ENCODE measurements around the gene TFF1.

The TFF1 gene

DNA sequence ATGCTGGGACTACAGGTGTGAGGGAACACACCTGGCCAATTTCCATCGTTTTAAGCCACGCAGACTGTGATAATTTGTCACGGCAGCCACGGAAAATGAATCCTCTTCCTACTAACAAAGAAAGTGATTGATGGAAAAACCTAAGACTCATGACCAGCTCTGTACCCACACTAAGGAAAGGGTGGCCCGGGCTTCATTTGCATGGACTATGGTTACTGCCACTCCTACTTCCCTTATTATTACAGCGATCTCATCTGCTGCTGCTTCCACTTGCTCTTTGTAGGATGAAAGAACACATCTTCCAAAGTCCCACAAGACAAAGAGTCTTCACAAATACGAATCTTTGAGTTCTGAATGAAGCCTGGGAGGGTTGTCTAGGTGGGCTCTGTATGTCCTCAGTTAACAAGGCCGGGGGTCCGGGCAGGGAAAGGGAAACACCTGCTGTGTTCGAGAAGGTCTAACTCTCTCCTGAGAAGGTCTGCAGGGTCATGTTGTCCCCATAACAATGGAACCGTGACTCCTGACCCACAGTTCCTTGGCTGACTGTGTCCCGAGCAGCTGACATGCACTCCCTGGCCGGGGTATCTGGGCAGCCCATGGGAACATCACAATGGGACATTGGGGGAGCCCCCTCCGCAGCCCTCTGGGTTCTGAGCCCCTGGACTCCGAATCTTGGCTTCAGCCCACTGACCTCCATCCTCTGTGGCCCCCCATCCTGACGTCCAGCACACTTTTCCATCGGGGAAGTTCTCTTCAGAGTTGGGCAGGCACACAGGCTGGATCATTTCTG lies 13.3 kb upstream of the TFF1 start:
- TF ChIP-seq, protein P1, sequence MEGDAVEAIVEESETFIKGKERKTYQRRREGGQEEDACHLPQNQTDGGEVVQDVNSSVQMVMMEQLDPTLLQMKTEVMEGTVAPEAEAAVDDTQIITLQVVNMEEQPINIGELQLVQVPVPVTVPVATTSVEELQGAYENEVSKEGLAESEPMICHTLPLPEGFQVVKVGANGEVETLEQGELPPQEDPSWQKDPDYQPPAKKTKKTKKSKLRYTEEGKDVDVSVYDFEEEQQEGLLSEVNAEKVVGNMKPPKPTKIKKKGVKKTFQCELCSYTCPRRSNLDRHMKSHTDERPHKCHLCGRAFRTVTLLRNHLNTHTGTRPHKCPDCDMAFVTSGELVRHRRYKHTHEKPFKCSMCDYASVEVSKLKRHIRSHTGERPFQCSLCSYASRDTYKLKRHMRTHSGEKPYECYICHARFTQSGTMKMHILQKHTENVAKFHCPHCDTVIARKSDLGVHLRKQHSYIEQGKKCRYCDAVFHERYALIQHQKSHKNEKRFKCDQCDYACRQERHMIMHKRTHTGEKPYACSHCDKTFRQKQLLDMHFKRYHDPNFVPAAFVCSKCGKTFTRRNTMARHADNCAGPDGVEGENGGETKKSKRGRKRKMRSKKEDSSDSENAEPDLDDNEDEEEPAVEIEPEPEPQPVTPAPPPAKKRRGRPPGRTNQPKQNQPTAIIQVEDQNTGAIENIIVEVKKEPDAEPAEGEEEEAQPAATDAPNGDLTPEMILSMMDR (IDR thresholded peaks at IDR 0.05; ENCODE audit: low read depth, low read length) = no peak
- TF ChIP-seq EZH2phosphoT487 (IDR thresholded peaks at IDR 0.05; ENCODE audit: low read depth) = no peak

DNA sequence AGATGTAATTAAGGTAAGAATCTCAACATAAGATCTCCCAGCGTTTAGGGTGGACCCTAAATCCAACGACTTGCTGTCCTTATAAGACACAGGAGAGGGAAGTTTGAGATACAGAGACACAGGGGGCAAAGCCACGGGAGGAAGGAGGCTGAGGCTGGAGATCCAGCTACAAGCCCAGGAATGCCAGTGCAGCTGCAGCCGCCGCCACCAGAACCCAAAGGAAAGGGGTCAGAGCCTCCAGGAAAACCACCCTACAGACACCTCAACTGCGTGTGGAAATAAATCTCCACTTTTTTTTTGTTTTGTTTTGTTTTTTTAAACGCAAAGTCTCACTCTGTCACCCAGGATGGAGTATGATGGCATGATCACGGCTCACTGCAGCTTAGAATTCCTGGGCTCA lies 12.1 kb upstream of the TFF1 start:
- no peak overlapping the region for H3K27ac ChIP-seq (ENCODE audit: low read length)
- H2AFZ ChIP-seq (ENCODE audit: low read depth, low read length) = no peak overlapping the region
- H3K4me1 ChIP-seq (ENCODE audit: low read length) = no peaks in the 10 kb centered on the region
- H3K27me3 ChIP-seq (ENCODE audit: low read depth, low read length) = no peaks in the 10 kb centered on the region
- no peak overlapping the region for H3K9ac ChIP-seq (ENCODE audit: low read length)
- TF ChIP-seq, protein P1 (IDR thresholded peaks at IDR 0.05; ENCODE audit: low read depth, low read length) = no peak
- no peak for TF ChIP-seq EZH2phosphoT487 (IDR thresholded peaks at IDR 0.05; ENCODE audit: low read depth)
- no peaks in the 10 kb centered on the region for H3K36me3 ChIP-seq (replicated peaks; ENCODE audit: low read depth, low read length)
- H3K4me2 ChIP-seq (ENCODE audit: low read length) = no peak overlapping the region
- H3K79me2 ChIP-seq (ENCODE audit: low read length) = no peaks in the 10 kb centered on the region
- no peak overlapping the region for H3K4me3 ChIP-seq (ENCODE audit: low read length)
- peaks cover 6% of the 10 kb centered on the region; the same call in 1 of the 2 replicates for H3K9me3 ChIP-seq (ENCODE audit: insufficient read depth, low read length)
- H4K20me1 ChIP-seq (ENCODE audit: insufficient read depth, low read length) = no peaks in the 10 kb centered on the region

More for the DNA sequence above, 13.3 kb upstream of the TFF1 start:
- no peaks in the 10 kb centered on the region for H3K79me2 ChIP-seq (ENCODE audit: low read length)
- no peaks in the 10 kb centered on the region for H3K27me3 ChIP-seq (ENCODE audit: low read depth, low read length)
- no peak overlapping the region for H3K9ac ChIP-seq (ENCODE audit: low read length)
- H3K27ac ChIP-seq (ENCODE audit: low read length) = no peak overlapping the region
- no peak overlapping the region for H3K4me3 ChIP-seq (ENCODE audit: low read length)
- no peaks in the 10 kb centered on the region for H3K36me3 ChIP-seq (replicated peaks; ENCODE audit: low read depth, low read length)
- H2AFZ ChIP-seq (ENCODE audit: low read depth, low read length) = no peak overlapping the region
- peaks cover 6% of the 10 kb centered on the region; the same call in 1 of the 2 replicates for H3K9me3 ChIP-seq (ENCODE audit: insufficient read depth, low read length)
- H4K20me1 ChIP-seq (ENCODE audit: insufficient read depth, low read length) = no peaks in the 10 kb centered on the region
- no peak overlapping the region for H3K4me2 ChIP-seq (ENCODE audit: low read length)
- H3K4me1 ChIP-seq (ENCODE audit: low read length) = no peaks in the 10 kb centered on the region

DNA sequence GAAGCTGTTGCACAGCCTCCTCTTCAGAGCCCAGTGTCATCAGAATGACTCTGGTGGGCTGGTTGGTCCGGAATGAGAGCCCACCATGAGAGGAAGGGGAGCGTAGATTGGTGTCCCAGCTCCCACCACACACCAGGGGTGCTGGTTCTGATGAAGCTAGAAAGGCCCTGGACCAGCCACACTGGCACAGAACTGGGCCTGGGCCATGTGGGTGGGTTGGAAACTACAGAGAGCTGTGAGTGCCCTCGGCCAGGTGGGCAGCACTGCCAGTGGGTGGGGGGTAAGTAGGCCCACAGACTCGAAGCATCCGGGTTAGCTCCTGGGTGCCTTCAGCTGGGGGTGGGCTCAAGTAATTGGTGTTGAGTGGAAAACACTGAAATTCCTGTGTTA lies 11.6 kb upstream of the TFF1 start:
- H4K20me1 ChIP-seq (ENCODE audit: insufficient read depth, low read length) = no peaks in the 10 kb centered on the region
- no peaks in the 10 kb centered on the region for H3K36me3 ChIP-seq (replicated peaks; ENCODE audit: low read depth, low read length)
- no peak overlapping the region for H3K4me3 ChIP-seq (ENCODE audit: low read length)
- no peak overlapping the region for H3K27ac ChIP-seq (ENCODE audit: low read length)
- H3K9me3 ChIP-seq (ENCODE audit: insufficient read depth, low read length) = peaks cover 6% of the 10 kb centered on the region; the same call in 1 of the 2 replicates
- TF ChIP-seq, protein P1 (IDR thresholded peaks at IDR 0.05; ENCODE audit: low read depth, low read length) = no peak
- TF ChIP-seq EZH2phosphoT487 (IDR thresholded peaks at IDR 0.05; ENCODE audit: low read depth) = no peak
- H3K27me3 ChIP-seq (ENCODE audit: low read depth, low read length) = no peaks in the 10 kb centered on the region
- no peaks in the 10 kb centered on the region for H3K79me2 ChIP-seq (ENCODE audit: low read length)
- H3K4me2 ChIP-seq (ENCODE audit: low read length) = no peak overlapping the region
- H3K9ac ChIP-seq (ENCODE audit: low read length) = no peak overlapping the region
- no peak overlapping the region for H2AFZ ChIP-seq (ENCODE audit: low read depth, low read length)
- no peaks in the 10 kb centered on the region for H3K4me1 ChIP-seq (ENCODE audit: low read length)

DNA sequence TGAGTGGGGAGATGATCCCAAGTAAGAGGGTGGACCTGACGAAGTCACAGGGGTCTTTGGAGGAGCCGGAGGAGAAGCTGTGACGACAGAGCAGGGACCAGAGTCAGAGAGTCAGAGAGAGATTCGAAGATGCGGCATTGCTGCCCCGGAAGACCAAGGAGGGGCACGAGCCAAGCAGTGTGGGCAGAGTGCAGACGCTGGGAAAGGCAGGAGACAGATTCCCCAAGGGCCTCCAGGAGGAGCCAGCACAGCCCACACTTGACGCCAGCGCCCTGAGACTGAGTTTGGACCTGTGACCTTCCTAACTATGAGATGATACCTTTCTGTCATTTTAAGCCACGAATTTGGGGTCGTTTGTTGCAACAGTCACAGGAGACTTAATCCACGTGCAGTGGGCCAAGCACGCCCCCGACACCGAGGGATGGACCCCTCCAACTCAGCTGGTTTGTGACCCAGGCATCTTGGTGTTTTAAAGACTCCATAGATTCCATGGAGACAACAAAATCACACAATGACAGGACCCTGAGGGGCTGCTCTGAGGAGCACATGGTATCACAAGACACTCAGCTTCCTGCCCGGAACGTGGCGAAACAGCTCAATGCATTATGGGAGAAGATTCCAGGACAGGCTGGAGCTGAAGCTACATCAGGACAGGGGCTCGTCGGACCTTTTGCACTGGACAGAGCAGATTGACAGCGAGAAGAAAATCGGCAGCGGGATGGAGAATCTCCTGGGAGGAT lies 11.0 kb upstream of the TFF1 start:
- H3K4me3 ChIP-seq (ENCODE audit: low read length) = no peak overlapping the region
- no peak overlapping the region for H3K27ac ChIP-seq (ENCODE audit: low read length)
- no peaks in the 10 kb centered on the region for H3K36me3 ChIP-seq (replicated peaks; ENCODE audit: low read depth, low read length)
- no peaks in the 10 kb centered on the region for H3K4me1 ChIP-seq (ENCODE audit: low read length)
- no peak overlapping the region for H3K9ac ChIP-seq (ENCODE audit: low read length)
- no peaks in the 10 kb centered on the region for H3K79me2 ChIP-seq (ENCODE audit: low read length)
- H4K20me1 ChIP-seq (ENCODE audit: insufficient read depth, low read length) = no peaks in the 10 kb centered on the region
- no peak overlapping the region for H3K4me2 ChIP-seq (ENCODE audit: low read length)
- H2AFZ ChIP-seq (ENCODE audit: low read depth, low read length) = no peak overlapping the region
- TF ChIP-seq, protein P1 (IDR thresholded peaks at IDR 0.05; ENCODE audit: low read depth, low read length) = no peak
- no peak for TF ChIP-seq EZH2phosphoT487 (IDR thresholded peaks at IDR 0.05; ENCODE audit: low read depth)
- peaks cover 6% of the 10 kb centered on the region; the same call in 1 of the 2 replicates for H3K9me3 ChIP-seq (ENCODE audit: insufficient read depth, low read length)
- no peaks in the 10 kb centered on the region for H3K27me3 ChIP-seq (ENCODE audit: low read depth, low read length)

Measured in OCI-LY3 (cell line).